ENCODE measurements around the gene KIF11. TPM values are rescaled to one million over a fixed set of nuclear protein-coding genes. Genes with fewer than 3 reads are reported as not detected.

Gene KIF11
- polyA plus RNA-seq, 1 experiment, result 4.3 TPM

GRCh38 chr10:92657024-92657423 is 64.1 kb downstream of the KIF11 start:
- Histone ChIP-seq H3K27me3 (ENCODE audit: control insufficient read depth, insufficient read depth, low read length) (no peaks in the 10 kb centered on the region), H3K4me3 (ENCODE audit: low read depth, low read length) (no peak overlapping the region), H3K36me3 (ENCODE audit: control insufficient read depth, insufficient read depth, low read length) (no peaks in the 10 kb centered on the region)
- no peak for DNase-seq (ENCODE audit: low read depth)
- CTCF ChIA-PET, result interaction anchor here (0.8 kb wide), 1 partner anchor 17 kb away, joined by 3 read pairs; no protein-coding TSS in a partner anchor
- no peak for TF ChIP-seq CTCF (IDR thresholded peaks at IDR 0.05; ENCODE audit: insufficient read depth, low read depth, low read length)
- POLR2A ChIA-PET, result no interaction called here

DNA sequence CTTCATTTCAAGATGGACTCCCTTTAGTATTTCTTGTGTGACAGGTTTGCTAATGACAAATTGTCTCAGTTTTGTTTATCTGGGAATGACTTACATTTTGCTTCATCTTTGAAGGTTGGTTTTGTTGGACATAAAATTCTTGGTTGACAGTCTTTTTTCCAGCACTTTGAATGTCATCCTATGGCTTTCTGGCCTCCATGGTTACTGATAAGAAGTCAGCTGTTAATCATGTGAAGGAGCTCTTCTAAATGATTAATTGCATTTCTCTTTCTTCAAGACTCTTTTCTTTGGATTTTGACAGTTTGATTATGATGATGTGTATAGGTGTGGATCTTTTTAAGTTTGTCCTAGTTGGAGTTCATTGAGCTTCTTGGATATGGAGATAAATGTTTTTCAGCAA is 69.9 kb downstream of the KIF11 start:
- H3K36me3 ChIP-seq (ENCODE audit: control insufficient read depth, insufficient read depth, low read length), result no peaks in the 10 kb centered on the region
- no peak for TF ChIP-seq CTCF (IDR thresholded peaks at IDR 0.05; ENCODE audit: insufficient read depth, low read depth, low read length)
- H3K27me3 ChIP-seq (ENCODE audit: control insufficient read depth, insufficient read depth, low read length), result no peaks in the 10 kb centered on the region
- DNase-seq (ENCODE audit: low read depth), result no peak
- POLR2A ChIA-PET, result no interaction called here
- CTCF ChIA-PET, result interaction anchor here (1.4 kb wide), 1 partner anchor 11 kb away, joined by 3 read pairs; no protein-coding TSS in a partner anchor
- H3K4me3 ChIP-seq (ENCODE audit: low read depth, low read length), result no peak overlapping the region

DNA sequence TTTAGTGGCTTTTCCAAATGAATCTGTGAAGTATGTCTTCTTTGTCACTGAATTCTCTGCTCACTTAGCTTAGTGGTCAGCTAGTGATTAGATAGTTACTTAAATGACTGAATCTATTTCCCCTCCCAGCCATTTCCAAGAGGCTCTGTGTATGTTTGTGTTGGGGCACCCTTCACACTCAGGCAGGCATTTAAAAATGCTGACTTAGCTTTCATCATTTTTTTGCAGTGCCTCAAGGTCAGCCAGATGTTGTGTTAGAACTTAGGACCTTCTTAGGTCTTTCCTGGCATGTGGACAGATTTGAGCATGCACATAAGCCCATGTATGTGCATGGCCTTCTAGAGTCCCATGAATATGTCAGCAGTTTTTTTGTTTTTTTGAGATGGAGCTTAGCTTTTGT is 71.4 kb downstream of the KIF11 start:
- TF ChIP-seq CTCF (IDR thresholded peaks at IDR 0.05; ENCODE audit: insufficient read depth, low read depth, low read length), result no peak
- ChIA-PET CTCF (interaction anchor here (0.6 kb wide), 1 partner anchor 17 kb away, joined by 3 read pairs; no protein-coding TSS in a partner anchor), POLR2A (no interaction called here)
- DNase-seq (ENCODE audit: low read depth), result no peak
- H3K27me3 ChIP-seq (ENCODE audit: control insufficient read depth, insufficient read depth, low read length), result no peaks in the 10 kb centered on the region
- no peak overlapping the region for H3K4me3 ChIP-seq (ENCODE audit: low read depth, low read length)
- H3K36me3 ChIP-seq (ENCODE audit: control insufficient read depth, insufficient read depth, low read length), result no peaks in the 10 kb centered on the region

DNA sequence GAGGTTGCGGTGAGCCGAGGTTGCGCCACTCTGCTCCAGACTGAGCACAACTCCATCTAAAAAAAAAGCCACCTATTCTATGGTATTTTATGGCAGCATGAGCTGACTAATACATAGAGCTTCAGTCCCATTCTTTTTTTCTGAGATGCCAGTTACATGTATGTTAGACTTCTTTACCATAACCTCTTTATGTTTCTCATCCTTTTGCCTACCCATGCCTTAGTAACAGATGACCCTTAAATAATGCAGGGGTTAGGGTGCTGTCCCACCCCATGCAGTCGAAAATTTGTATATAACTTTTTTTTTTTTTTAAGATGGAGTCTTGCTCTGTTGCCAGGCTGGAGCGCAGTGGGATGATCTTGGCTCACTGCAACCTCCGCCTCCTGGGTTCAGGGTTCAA is 74.1 kb downstream of the KIF11 start:
- Histone ChIP-seq H3K36me3 (ENCODE audit: control insufficient read depth, insufficient read depth, low read length) (no peaks in the 10 kb centered on the region), H3K27me3 (ENCODE audit: control insufficient read depth, insufficient read depth, low read length) (no peaks in the 10 kb centered on the region), H3K4me3 (ENCODE audit: low read depth, low read length) (no peak overlapping the region)
- DNase-seq (ENCODE audit: low read depth), result no peak
- POLR2A ChIA-PET, result no interaction called here
- no peak for TF ChIP-seq CTCF (IDR thresholded peaks at IDR 0.05; ENCODE audit: insufficient read depth, low read depth, low read length)
- CTCF ChIA-PET, result interaction anchor here (0.7 kb wide), 1 partner anchor 86 kb away, joined by 3 read pairs; no protein-coding TSS in a partner anchor

DNA sequence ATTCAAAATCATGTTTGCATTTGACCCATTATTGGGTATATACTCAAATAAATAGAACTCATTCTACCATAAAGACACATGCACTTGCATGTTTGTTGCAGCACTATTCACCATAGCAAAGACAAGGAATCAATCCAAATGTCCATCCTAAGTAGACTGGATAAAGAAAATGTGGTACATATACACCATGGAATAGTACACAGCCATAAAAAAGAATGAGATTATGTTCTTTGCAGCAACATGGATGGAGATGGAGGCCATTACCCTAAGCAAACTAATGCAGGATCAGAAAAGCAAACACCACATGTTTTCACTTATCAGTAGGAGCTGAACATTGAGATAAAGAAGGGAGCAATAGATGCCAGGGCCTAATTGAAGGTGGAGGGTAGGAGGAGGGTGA is 84.8 kb downstream of the KIF11 start:
- H3K4me3 ChIP-seq (ENCODE audit: low read depth, low read length), result no peak overlapping the region
- H3K27me3 ChIP-seq (ENCODE audit: control insufficient read depth, insufficient read depth, low read length), result no peaks in the 10 kb centered on the region
- no peaks in the 10 kb centered on the region for H3K36me3 ChIP-seq (ENCODE audit: control insufficient read depth, insufficient read depth, low read length)
- DNase-seq (ENCODE audit: low read depth), result no peak
- CTCF ChIA-PET, result no interaction called here
- TF ChIP-seq CTCF (IDR thresholded peaks at IDR 0.05; ENCODE audit: insufficient read depth, low read depth, low read length), result no peak
- POLR2A ChIA-PET, result no interaction called here
